SK-N-SH (cell line): ENCODE results near the gene CYB5D1. TPM values are rescaled to one million over a fixed set of nuclear protein-coding genes. Genes with fewer than 3 reads are reported as not detected.

ENCODE experiments used
- CTCF ChIA-PET: fragments of 300-600, 350-600 bp; formaldehyde crosslinking; extraction: SDS; loops from one replicate; lab custom pipeline; 2021; lab: Yijun Ruan, JAX
- POLR2A ChIA-PET: fragments of 350-600 bp; sonication (Branson Sonifier 250); formaldehyde crosslinking; extraction: SDS; loops from one replicate; lab custom pipeline; 2020; ENCODE audit warnings: antibody characterized with exemption, inconsistent platforms; lab: Yijun Ruan, JAX
- DNase-seq: peaks from one replicate; pipeline ENCODE4 v3.0.0; 2012
- H2AFZ ChIP-seq: fragments of 200-600 bp; sonication (generic); 2 replicates; pipeline ENCODE4 v1.8.1; 2016; ENCODE audit warnings: antibody characterized with exemption, mild to moderate bottlenecking, low read depth
- H3F3A ChIP-seq: fragments of 200-600 bp; sonication (generic); replicated peaks from 2 replicates; pipeline ENCODE3; 2016; ENCODE audit warnings: antibody characterized with exemption, mild to moderate bottlenecking; ENCODE audit not compliant: insufficient read depth
- H3K27ac ChIP-seq, 2 experiments: fragments of 200-500 bp in 1 of 2; fragments of 200-600 bp in 1 of 2; sonication (Bioruptor generic) in 1 of 2; sonication (generic), shearing (Covaris generic) in 1 of 2; 2 replicates each; pipeline versions ENCODE4 v1.5.1 to v1.6.1; 2014 to 2016; ENCODE audit warnings: low read depth in 2 of 2, inconsistent platforms in 1 of 2, low read length in 1 of 2, mild to moderate bottlenecking in 1 of 2, mixed read lengths in 1 of 2
- H3K27me3 ChIP-seq: fragments of 200-600 bp; sonication (generic), shearing (Covaris generic); 2 replicates; pipeline ENCODE4 v1.6.1; 2016; ENCODE audit warnings: mixed run types; ENCODE audit not compliant: insufficient read depth
- H3K36me3 ChIP-seq, 2 experiments: fragments of 200-500 bp in 1 of 2; fragments of 200-600 bp in 1 of 2; sonication (Bioruptor generic) in 1 of 2; sonication (generic) in 1 of 2; replicated peaks in 1 of 2; 2 replicates each; pipeline versions ENCODE3 to v1.5.1; 2014 to 2016; ENCODE audit warnings: low read length in 1 of 2, mild to moderate bottlenecking in 1 of 2; ENCODE audit not compliant: insufficient read depth in 2 of 2, control insufficient read depth in 1 of 2
- H3K4me1 ChIP-seq, 2 experiments: fragments of 200-500 bp in 1 of 2; fragments of 200-600 bp in 1 of 2; sonication (Bioruptor generic) in 1 of 2; sonication (generic), shearing (Covaris generic) in 1 of 2; 2 replicates each; pipeline versions ENCODE4 v1.5.1 to v1.6.1; 2014 to 2016; ENCODE audit warnings: low read depth in 1 of 2, low read length in 1 of 2, mixed run types in 1 of 2; ENCODE audit not compliant: insufficient read depth in 2 of 2, control insufficient read depth in 1 of 2
- H3K4me2 ChIP-seq: fragments of 200-600 bp; sonication (generic), shearing (Covaris generic); 2 replicates; pipeline ENCODE4 v1.6.1; 2017; ENCODE audit warnings: mixed run types
- H3K4me3 ChIP-seq, 2 experiments: fragments of 200-500 bp in 1 of 2; fragments of 200-600 bp in 1 of 2; sonication (Bioruptor generic) in 1 of 2; sonication (generic), shearing (Covaris generic) in 1 of 2; 2 replicates each; pipeline versions ENCODE4 v1.5.1 to v1.8.1; 2014 to 2016; ENCODE audit warnings: low read depth in 2 of 2, inconsistent platforms in 1 of 2, low read length in 1 of 2, mild to moderate bottlenecking in 1 of 2, mixed read lengths in 1 of 2, moderate library complexity in 1 of 2
- H3K79me2 ChIP-seq: fragments of 200-600 bp; sonication (generic); 2 replicates; pipeline ENCODE4 v1.8.1; 2017; ENCODE audit warnings: mild to moderate bottlenecking; ENCODE audit not compliant: insufficient read depth
- H3K9ac ChIP-seq: fragments of 200-600 bp; sonication (generic); 2 replicates; pipeline ENCODE4 v1.6.1; 2017; ENCODE audit warnings: mixed run types
- H3K9me2 ChIP-seq: fragments of 200-600 bp; sonication (generic); 2 replicates; pipeline ENCODE4 v1.6.1; 2017; ENCODE audit warnings: mixed run types
- H3K9me3 ChIP-seq: fragments of 200-600 bp; sonication (generic); 2 replicates; pipeline ENCODE4 v1.6.1; 2017; ENCODE audit warnings: mixed run types, mild to moderate bottlenecking, moderate library complexity
- H4K20me1 ChIP-seq: fragments of 200-600 bp; sonication (generic); 2 replicates; pipeline ENCODE4 v1.6.1; 2017; ENCODE audit warnings: mild to moderate bottlenecking, mixed run types; ENCODE audit not compliant: insufficient read depth
- CTCF ChIP-seq: fragments of 200-600 bp; sonication (generic); IDR thresholded peaks from 2 replicates; pipeline ENCODE4 v1.6.1; 2017; ENCODE audit warnings: antibody characterized with exemption, mild to moderate bottlenecking, moderate library complexity
- ELF1 ChIP-seq: IDR thresholded peaks from 2 replicates; pipeline ENCODE4 v1.4.0; 2012
- FOSL2 ChIP-seq: IDR thresholded peaks from 2 replicates; pipeline ENCODE4 v1.4.0; 2012; ENCODE audit warnings: low read depth, mild to moderate bottlenecking, moderate library complexity, borderline replicate concordance
- FOXJ3 ChIP-seq: sonication (generic); formaldehyde crosslinking; IDR thresholded peaks from 2 replicates; pipeline ENCODE4 v1.5.1; 2020; ENCODE audit warnings: mild to moderate bottlenecking, missing genetic modification reagents
- FOXM1 ChIP-seq: IDR thresholded peaks from 2 replicates; pipeline ENCODE4 v1.4.0; 2012; ENCODE audit warnings: low read depth, mild to moderate bottlenecking
- GABPA ChIP-seq: IDR thresholded peaks from 2 replicates; pipeline ENCODE4 v1.4.0; 2012; ENCODE audit warnings: low read depth, mild to moderate bottlenecking
- GATA2 ChIP-seq: sonication (generic); formaldehyde crosslinking; IDR thresholded peaks from 2 replicates; pipeline ENCODE4 v1.5.0; 2020; ENCODE audit warnings: mild to moderate bottlenecking, missing genetic modification reagents
- IRF3 ChIP-seq: fragments of 150-350 bp; IDR thresholded peaks from 2 replicates; pipeline ENCODE4 v1.6.1; 2016; ENCODE audit warnings: mild to moderate bottlenecking, low read depth, low read length
- MEF2A ChIP-seq: IDR thresholded peaks from 2 replicates; pipeline ENCODE4 v1.4.0; 2012; ENCODE audit warnings: low read depth, borderline replicate concordance
- NFIC ChIP-seq: IDR thresholded peaks from 2 replicates; pipeline ENCODE4 v1.4.0; 2012; ENCODE audit warnings: borderline replicate concordance
- NRF1 ChIP-seq: IDR thresholded peaks from 2 replicates; pipeline ENCODE4 v1.6.1; 2012; ENCODE audit warnings: low read depth, mild to moderate bottlenecking, low read length
- PBX3 ChIP-seq: IDR thresholded peaks from 2 replicates; pipeline ENCODE4; 2012
- RAD21 ChIP-seq: IDR thresholded peaks from 2 replicates; pipeline ENCODE4 v1.6.1; 2012; ENCODE audit warnings: mild to moderate bottlenecking, low read length
- RCOR1 ChIP-seq: fragments of 150-350 bp; IDR thresholded peaks from 2 replicates; pipeline ENCODE4 v1.6.1; 2017; ENCODE audit warnings: antibody characterized with exemption, low read length
- REST ChIP-seq: IDR thresholded peaks from 2 replicates; pipeline ENCODE4 v1.6.1; 2012; ENCODE audit warnings: mild to moderate bottlenecking, low read depth, low read length, moderate library complexity
- RFX5 ChIP-seq: IDR thresholded peaks from 2 replicates; pipeline ENCODE4 v1.6.1; 2012; ENCODE audit warnings: mild to moderate bottlenecking, improper control_type of control experiment, low read length
- RXRA ChIP-seq: IDR thresholded peaks from 2 replicates; pipeline ENCODE4 v1.4.0; 2012; ENCODE audit warnings: low read depth, mild to moderate bottlenecking, borderline replicate concordance
- SIN3A ChIP-seq: IDR thresholded peaks from 2 replicates; pipeline ENCODE4 v1.6.1; 2012; ENCODE audit warnings: low read depth, mild to moderate bottlenecking, low read length, moderate library complexity, borderline replicate concordance
- TEAD4 ChIP-seq: IDR thresholded peaks from 2 replicates; pipeline ENCODE4 v1.4.0; 2012; ENCODE audit warnings: mild to moderate bottlenecking, borderline replicate concordance; ENCODE audit not compliant: insufficient read depth
- YY1 ChIP-seq: IDR thresholded peaks from 2 replicates; pipeline ENCODE4 v1.4.0; 2012; ENCODE audit warnings: low read depth, mild to moderate bottlenecking
- WGBS: methylation state at CpG from one replicate; pipeline ENCODE4 v1.1.6; 2017; ENCODE audit warnings: low lambda C conversion rate; 5-methylcytosine and 5-hydroxymethylcytosine counted together
- polyA plus RNA-seq, 3 experiments: library from polyadenylated mRNA; depleted of rRNA; stranded (reverse); fragments of >200 nt; gene quantifications; 2 replicates each; pipeline ENCODE4 v1.2.3, GENCODE V29; 2012

The CYB5D1 gene
- polyA plus RNA-seq, 1 of the 3 experiments (the other 2 are of a cell fraction), result 8.8 TPM

- TF ChIP-seq RCOR1, result no peak
- no peak for TF ChIP-seq FOXM1
- no peak for TF ChIP-seq CTCF
- no peak for TF ChIP-seq RXRA
- TF ChIP-seq RAD21, result no peak
- no peak for TF ChIP-seq GABPA
- no peak for TF ChIP-seq FOXJ3
- TF ChIP-seq NFIC, result no peak
- peak; percentile 83 for TF ChIP-seq YY1
- no peak for TF ChIP-seq ELF1
- TF ChIP-seq TEAD4, result no peak
- TF ChIP-seq FOSL2, result no peak
- no peak for TF ChIP-seq SIN3A
- TF ChIP-seq REST, result no peak
- TF ChIP-seq GATA2 (CRISPR knock-in tag), result no peak
Measured at GRCh38 chr17:7883781-7884386, 26.1 kb downstream of the CYB5D1 start (continued).

GRCh38 chr17:7884581-7885366 lies 27.0 kb downstream of the CYB5D1 start:
- DNase-seq, result peak; percentile 55
- Histone ChIP-seq H3K4me1 (peaks cover 33 to 71% of the 10 kb centered on the region in 2 experiments), H3K4me2 (no peak overlapping the region), H3K79me2 (peaks cover 37% of the 10 kb centered on the region), H3K9ac (peak overlapping the region; percentile 77; the same call in 1 of the 2 replicates), H3K27ac (peak overlapping the region; percentile 96 to 100; a peak in 3 of 4 replicates), H2AFZ (no peak overlapping the region), H3K9me3 (no peaks in the 10 kb centered on the region), H3F3A (peaks cover 38% of the 10 kb centered on the region), H4K20me1 (peaks cover 3% of the 10 kb centered on the region; the same call in 1 of the 2 replicates), H3K36me3 (peaks cover 13 to 16% of the 10 kb centered on the region in 2 experiments), H3K9me2 (no peaks in the 10 kb centered on the region), H3K4me3 (peak overlapping the region; percentile 76 to 78; a peak in 3 of 4 replicates), H3K27me3 (no peaks in the 10 kb centered on the region)
- POLR2A ChIA-PET, result interaction anchor here (1.7 kb wide), 1 partner anchor 47 kb away, joined by 5 read pairs; the partner anchor contains the start of genes CNTROB and TRAPPC1
- CTCF ChIA-PET, result interaction anchor here (2.6 kb wide), 1 partner anchor 21 kb away, joined by 9 read pairs; no protein-coding TSS in a partner anchor
- WGBS, result under 1% methylated on average over 45 of the region's 100 CpGs
- no peak for TF ChIP-seq RAD21
- no peak for TF ChIP-seq RXRA
- TF ChIP-seq NRF1, result no peak
- no peak for TF ChIP-seq RFX5
- TF ChIP-seq PBX3, result no peak
- TF ChIP-seq FOXJ3, result no peak
- no peak for TF ChIP-seq IRF3
- no peak for TF ChIP-seq MEF2A
- no peak for TF ChIP-seq CTCF
